ENCODE data around the gene COQ7.
A peak's percentile ranks its signal among the peaks of the same experiment; 100 is the strongest.

COQ7 gene

GRCh38 chr16:19115148-19116021 is 48.0 kb downstream of the COQ7 start:
- Histone ChIP-seq H3K4me1 (ENCODE audit: control insufficient read depth, insufficient read depth, low read length) (peaks cover 65% of the 10 kb centered on the region), H3K9ac (ENCODE audit: low read depth, low read length) (peak overlapping the region; percentile 97), H3K4me3 (ENCODE audit: low read length) (peak overlapping the region; percentile 93)

DNA sequence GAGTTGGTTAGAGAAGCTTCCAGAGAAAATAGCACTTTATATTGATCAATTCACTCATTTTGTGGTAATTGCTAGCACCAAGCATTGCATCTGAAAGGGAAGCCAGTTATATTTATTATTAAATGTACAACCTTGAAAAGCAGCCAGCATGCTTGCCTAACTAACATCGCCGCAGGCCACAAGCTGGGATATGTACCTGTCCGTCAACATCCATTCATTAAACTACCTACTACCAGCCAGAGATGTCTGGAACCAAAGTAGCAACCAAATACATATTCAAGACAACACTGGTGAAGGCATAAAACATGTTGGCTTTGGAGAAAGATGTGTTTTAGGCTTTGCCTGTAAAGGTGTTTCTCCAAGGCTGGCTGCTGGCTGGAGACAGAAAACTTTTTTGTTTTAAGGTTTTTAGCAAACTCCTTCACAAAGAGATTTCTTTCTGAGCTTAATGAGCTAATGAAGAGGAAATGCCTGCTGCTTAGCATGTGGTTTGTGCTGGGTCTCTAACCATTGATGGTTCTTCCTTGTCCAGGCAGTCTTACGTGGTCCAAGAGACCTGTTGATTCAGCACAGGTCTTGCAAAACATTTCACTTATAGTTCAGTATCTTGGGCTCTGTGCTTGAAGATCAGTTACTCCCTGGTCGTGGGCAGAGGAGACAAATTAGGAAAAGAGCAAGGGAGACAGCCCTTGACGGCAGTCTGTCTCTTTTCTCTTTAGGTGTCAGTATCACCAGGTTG is 49.5 kb downstream of the COQ7 start:
- Histone ChIP-seq H3K4me1 (ENCODE audit: control insufficient read depth, insufficient read depth, low read length) (peaks cover 69% of the 10 kb centered on the region), H3K36me3 (ENCODE audit: insufficient read depth, low read length) (peaks cover 42% of the 10 kb centered on the region), H3K4me3 (ENCODE audit: low read length) (peak overlapping the region; percentile 93), H3K4me2 (ENCODE audit: low read length) (peak overlapping the region; percentile 98), H3K9me3 (replicated peaks; ENCODE audit: low read length) (no peaks in the 10 kb centered on the region), H3K27me3 (ENCODE audit: control insufficient read depth, insufficient read depth, low read length) (no peaks in the 10 kb centered on the region), H3K9ac (ENCODE audit: low read depth, low read length) (peak overlapping the region; percentile 57)

More at GRCh38 chr16:19115148-19116021, 48.0 kb downstream of the COQ7 start:
- Histone ChIP-seq H3K9me3 (replicated peaks; ENCODE audit: low read length) (no peaks in the 10 kb centered on the region), H3K27me3 (ENCODE audit: control insufficient read depth, insufficient read depth, low read length) (no peaks in the 10 kb centered on the region), H3K4me2 (ENCODE audit: low read length) (peak overlapping the region; percentile 98), H3K36me3 (ENCODE audit: insufficient read depth, low read length) (peaks cover 31% of the 10 kb centered on the region)

- H3K4me3 ChIP-seq (ENCODE audit: low read length), result peak overlapping the region; percentile 75
- no peaks in the 10 kb centered on the region for H3K27me3 ChIP-seq (ENCODE audit: control insufficient read depth, insufficient read depth, low read length)
- no peaks in the 10 kb centered on the region for H3K9me3 ChIP-seq (replicated peaks; ENCODE audit: low read length)
- peak overlapping the region; percentile 94 for H3K4me2 ChIP-seq (ENCODE audit: low read length)
- peak overlapping the region; percentile 94 for H3K9ac ChIP-seq (ENCODE audit: low read depth, low read length)
- peaks cover 58% of the 10 kb centered on the region for H3K4me1 ChIP-seq (ENCODE audit: control insufficient read depth, insufficient read depth, low read length)
- peaks cover 42% of the 10 kb centered on the region for H3K36me3 ChIP-seq (ENCODE audit: insufficient read depth, low read length)
These were observed 51.6 kb downstream of the COQ7 start for GRCh38 chr16:19118938-19119431.

- Histone ChIP-seq H3K4me1 (ENCODE audit: control insufficient read depth, insufficient read depth, low read length) (peaks cover 55% of the 10 kb centered on the region), H3K4me3 (ENCODE audit: low read length) (peak overlapping the region; percentile 75)
These were observed 52.1 kb downstream of the COQ7 start for GRCh38 chr16:19119564-19119963.

GRCh38 chr16:19123535-19124178 is 56.2 kb downstream of the COQ7 start:
- no peaks in the 10 kb centered on the region for H3K27me3 ChIP-seq (ENCODE audit: control insufficient read depth, insufficient read depth, low read length)
- peaks cover 16% of the 10 kb centered on the region for H3K36me3 ChIP-seq (ENCODE audit: insufficient read depth, low read length)
- H3K9ac ChIP-seq (ENCODE audit: low read depth, low read length), result no peak overlapping the region
- H3K4me1 ChIP-seq (ENCODE audit: control insufficient read depth, insufficient read depth, low read length), result peaks cover 18% of the 10 kb centered on the region
- no peak overlapping the region for H3K4me3 ChIP-seq (ENCODE audit: low read length)
- no peak overlapping the region for H3K4me2 ChIP-seq (ENCODE audit: low read length)
- H3K9me3 ChIP-seq (replicated peaks; ENCODE audit: low read length), result no peaks in the 10 kb centered on the region

More at GRCh38 chr16:19119564-19119963, 52.1 kb downstream of the COQ7 start:
- no peaks in the 10 kb centered on the region for H3K9me3 ChIP-seq (replicated peaks; ENCODE audit: low read length)
- H3K36me3 ChIP-seq (ENCODE audit: insufficient read depth, low read length), result peaks cover 42% of the 10 kb centered on the region
- peak overlapping the region; percentile 94 for H3K4me2 ChIP-seq (ENCODE audit: low read length)
- peak overlapping the region; percentile 94 for H3K9ac ChIP-seq (ENCODE audit: low read depth, low read length)
- H3K27me3 ChIP-seq (ENCODE audit: control insufficient read depth, insufficient read depth, low read length), result no peaks in the 10 kb centered on the region

- Histone ChIP-seq H3K4me2 (ENCODE audit: low read length) (no peak overlapping the region), H3K36me3 (ENCODE audit: insufficient read depth, low read length) (peaks cover 4% of the 10 kb centered on the region), H3K9me3 (replicated peaks; ENCODE audit: low read length) (no peaks in the 10 kb centered on the region), H3K4me1 (ENCODE audit: control insufficient read depth, insufficient read depth, low read length) (peaks cover 12% of the 10 kb centered on the region), H3K27me3 (ENCODE audit: control insufficient read depth, insufficient read depth, low read length) (no peaks in the 10 kb centered on the region), H3K4me3 (ENCODE audit: low read length) (no peak overlapping the region), H3K9ac (ENCODE audit: low read depth, low read length) (no peak overlapping the region)
These were observed 58.9 kb downstream of the COQ7 start for GRCh38 chr16:19126300-19126699.

DNA sequence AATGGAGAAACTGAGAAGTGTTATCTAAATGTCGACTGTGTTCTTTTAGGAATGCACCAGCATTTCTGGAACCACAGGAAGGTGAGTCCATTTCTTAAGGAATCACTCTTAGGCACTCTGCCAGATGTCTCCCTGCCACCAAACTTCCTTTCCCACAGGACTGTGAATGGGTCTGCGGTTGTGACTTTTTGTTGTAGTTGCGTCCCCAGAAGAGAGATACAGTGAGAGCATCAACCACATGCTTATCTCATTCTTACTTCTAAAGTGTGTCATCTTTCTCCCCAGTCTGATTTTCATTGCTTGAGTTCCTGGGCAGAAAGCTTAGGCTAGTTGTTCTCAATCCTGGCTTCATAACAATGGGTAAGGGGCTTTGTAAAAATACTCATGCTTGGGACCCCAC is 59.8 kb downstream of the COQ7 start:
- Histone ChIP-seq H3K36me3 (ENCODE audit: insufficient read depth, low read length) (no peaks in the 10 kb centered on the region), H3K9me3 (replicated peaks; ENCODE audit: low read length) (no peaks in the 10 kb centered on the region), H3K27me3 (ENCODE audit: control insufficient read depth, insufficient read depth, low read length) (no peaks in the 10 kb centered on the region), H3K4me2 (ENCODE audit: low read length) (no peak overlapping the region), H3K4me3 (ENCODE audit: low read length) (no peak overlapping the region), H3K4me1 (ENCODE audit: control insufficient read depth, insufficient read depth, low read length) (peaks cover 21% of the 10 kb centered on the region), H3K9ac (ENCODE audit: low read depth, low read length) (no peak overlapping the region)

GRCh38 chr16:19127674-19128131 is 60.3 kb downstream of the COQ7 start:
- Histone ChIP-seq H3K4me2 (ENCODE audit: low read length) (no peak overlapping the region), H3K36me3 (ENCODE audit: insufficient read depth, low read length) (no peaks in the 10 kb centered on the region), H3K4me3 (ENCODE audit: low read length) (no peak overlapping the region), H3K4me1 (ENCODE audit: control insufficient read depth, insufficient read depth, low read length) (peaks cover 21% of the 10 kb centered on the region), H3K9ac (ENCODE audit: low read depth, low read length) (no peak overlapping the region), H3K27me3 (ENCODE audit: control insufficient read depth, insufficient read depth, low read length) (no peaks in the 10 kb centered on the region), H3K9me3 (replicated peaks; ENCODE audit: low read length) (no peaks in the 10 kb centered on the region)

GRCh38 chr16:19128454-19129200 is 61.2 kb downstream of the COQ7 start:
- H3K4me2 ChIP-seq (ENCODE audit: low read length), result no peak overlapping the region
- H3K36me3 ChIP-seq (ENCODE audit: insufficient read depth, low read length), result no peaks in the 10 kb centered on the region
- no peaks in the 10 kb centered on the region for H3K9me3 ChIP-seq (replicated peaks; ENCODE audit: low read length)
- no peaks in the 10 kb centered on the region for H3K27me3 ChIP-seq (ENCODE audit: control insufficient read depth, insufficient read depth, low read length)
- no peak overlapping the region for H3K4me3 ChIP-seq (ENCODE audit: low read length)
- no peak overlapping the region for H3K9ac ChIP-seq (ENCODE audit: low read depth, low read length)
- H3K4me1 ChIP-seq (ENCODE audit: control insufficient read depth, insufficient read depth, low read length), result peaks cover 21% of the 10 kb centered on the region

All from skeletal muscle satellite cell (primary cell).